HG03575 (cell line): ENCODE measurements around the gene ANKRD31.

ENCODE experiments used
- ATAC-seq: cut with Tn5 transposase; IDR thresholded peaks from one replicate; pipeline ENCODE4 v1.9.1; 2021; ENCODE audit not compliant: unreplicated experiment, insufficient number of reproducible peaks, low FRiP score; ENCODE audit errors: extremely low read depth

Gene ANKRD31

GRCh38 chr5:75048457-75048953 is 188.2 kb downstream of the ANKRD31 start:
- ATAC-seq = no peak

- no peak for ATAC-seq
These were observed 189.3 kb downstream of the ANKRD31 start for GRCh38 chr5:75047356-75047755.

GRCh38 chr5:75046366-75047142 is 190.1 kb downstream of the ANKRD31 start:
- ATAC-seq = no peak

- ATAC-seq = no peak
These were observed 191.6 kb downstream of the ANKRD31 start for GRCh38 chr5:75045071-75045470.

- ATAC-seq = no peak
These were observed 192.3 kb downstream of the ANKRD31 start for GRCh38 chr5:75044406-75044805.

- no peak for ATAC-seq
These were observed 192.9 kb downstream of the ANKRD31 start for GRCh38 chr5:75043633-75044264.

- no peak for ATAC-seq
These were observed 194.2 kb downstream of the ANKRD31 start for GRCh38 chr5:75042522-75042921.

- no peak for ATAC-seq
These were observed 195.7 kb downstream of the ANKRD31 start for GRCh38 chr5:75040973-75041372.

- ATAC-seq = no peak
These were observed 199.6 kb downstream of the ANKRD31 start for GRCh38 chr5:75037106-75037505.

- ATAC-seq = no peak
These were observed 202.4 kb downstream of the ANKRD31 start for GRCh38 chr5:75034137-75034739.

- ATAC-seq = no peak
These were observed 205.3 kb downstream of the ANKRD31 start for GRCh38 chr5:75031366-75031765.

GRCh38 chr5:75028090-75028489 is 208.6 kb downstream of the ANKRD31 start:
- ATAC-seq = no peak

GRCh38 chr5:75023368-75024159 is 213.1 kb downstream of the ANKRD31 start:
- ATAC-seq = no peak

GRCh38 chr5:75021800-75022199 is 214.9 kb downstream of the ANKRD31 start:
- ATAC-seq = no peak

- ATAC-seq = no peak
These were observed 215.5 kb downstream of the ANKRD31 start for GRCh38 chr5:75021219-75021618.

- ATAC-seq = no peak
These were observed 216.5 kb downstream of the ANKRD31 start for GRCh38 chr5:75020016-75020656.

GRCh38 chr5:75018805-75019587 is 217.7 kb downstream of the ANKRD31 start:
- ATAC-seq = no peak
